ENCODE measurements around the gene SEC24B.

DNA sequence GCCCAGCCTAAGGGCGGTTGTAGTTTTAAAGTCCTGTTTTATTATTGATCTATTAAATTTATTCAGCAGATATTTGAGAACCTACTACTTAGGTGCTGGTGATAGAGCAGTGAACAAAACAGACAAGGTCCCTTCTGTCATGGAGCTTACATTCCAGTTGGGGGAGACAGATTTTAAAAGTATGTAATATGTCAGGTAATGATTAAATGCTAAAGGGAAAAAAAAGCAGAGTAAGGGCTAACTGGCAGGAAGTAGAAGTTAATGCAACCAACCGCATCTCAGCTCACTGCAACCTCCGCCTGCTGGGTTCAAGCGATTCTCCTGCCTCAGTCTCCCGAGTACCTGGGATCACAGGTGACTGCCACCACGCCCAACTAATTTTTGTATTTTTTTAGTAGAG lies 118.6 kb downstream of the SEC24B start:
- TF ChIP-seq, protein P1, sequence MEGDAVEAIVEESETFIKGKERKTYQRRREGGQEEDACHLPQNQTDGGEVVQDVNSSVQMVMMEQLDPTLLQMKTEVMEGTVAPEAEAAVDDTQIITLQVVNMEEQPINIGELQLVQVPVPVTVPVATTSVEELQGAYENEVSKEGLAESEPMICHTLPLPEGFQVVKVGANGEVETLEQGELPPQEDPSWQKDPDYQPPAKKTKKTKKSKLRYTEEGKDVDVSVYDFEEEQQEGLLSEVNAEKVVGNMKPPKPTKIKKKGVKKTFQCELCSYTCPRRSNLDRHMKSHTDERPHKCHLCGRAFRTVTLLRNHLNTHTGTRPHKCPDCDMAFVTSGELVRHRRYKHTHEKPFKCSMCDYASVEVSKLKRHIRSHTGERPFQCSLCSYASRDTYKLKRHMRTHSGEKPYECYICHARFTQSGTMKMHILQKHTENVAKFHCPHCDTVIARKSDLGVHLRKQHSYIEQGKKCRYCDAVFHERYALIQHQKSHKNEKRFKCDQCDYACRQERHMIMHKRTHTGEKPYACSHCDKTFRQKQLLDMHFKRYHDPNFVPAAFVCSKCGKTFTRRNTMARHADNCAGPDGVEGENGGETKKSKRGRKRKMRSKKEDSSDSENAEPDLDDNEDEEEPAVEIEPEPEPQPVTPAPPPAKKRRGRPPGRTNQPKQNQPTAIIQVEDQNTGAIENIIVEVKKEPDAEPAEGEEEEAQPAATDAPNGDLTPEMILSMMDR (IDR thresholded peaks at IDR 0.05; ENCODE audit: low read depth, low read length, missing input control): no peak
- no peak for TF ChIP-seq JUND (IDR thresholded peaks at IDR 0.05)
- TF ChIP-seq, protein P2, sequence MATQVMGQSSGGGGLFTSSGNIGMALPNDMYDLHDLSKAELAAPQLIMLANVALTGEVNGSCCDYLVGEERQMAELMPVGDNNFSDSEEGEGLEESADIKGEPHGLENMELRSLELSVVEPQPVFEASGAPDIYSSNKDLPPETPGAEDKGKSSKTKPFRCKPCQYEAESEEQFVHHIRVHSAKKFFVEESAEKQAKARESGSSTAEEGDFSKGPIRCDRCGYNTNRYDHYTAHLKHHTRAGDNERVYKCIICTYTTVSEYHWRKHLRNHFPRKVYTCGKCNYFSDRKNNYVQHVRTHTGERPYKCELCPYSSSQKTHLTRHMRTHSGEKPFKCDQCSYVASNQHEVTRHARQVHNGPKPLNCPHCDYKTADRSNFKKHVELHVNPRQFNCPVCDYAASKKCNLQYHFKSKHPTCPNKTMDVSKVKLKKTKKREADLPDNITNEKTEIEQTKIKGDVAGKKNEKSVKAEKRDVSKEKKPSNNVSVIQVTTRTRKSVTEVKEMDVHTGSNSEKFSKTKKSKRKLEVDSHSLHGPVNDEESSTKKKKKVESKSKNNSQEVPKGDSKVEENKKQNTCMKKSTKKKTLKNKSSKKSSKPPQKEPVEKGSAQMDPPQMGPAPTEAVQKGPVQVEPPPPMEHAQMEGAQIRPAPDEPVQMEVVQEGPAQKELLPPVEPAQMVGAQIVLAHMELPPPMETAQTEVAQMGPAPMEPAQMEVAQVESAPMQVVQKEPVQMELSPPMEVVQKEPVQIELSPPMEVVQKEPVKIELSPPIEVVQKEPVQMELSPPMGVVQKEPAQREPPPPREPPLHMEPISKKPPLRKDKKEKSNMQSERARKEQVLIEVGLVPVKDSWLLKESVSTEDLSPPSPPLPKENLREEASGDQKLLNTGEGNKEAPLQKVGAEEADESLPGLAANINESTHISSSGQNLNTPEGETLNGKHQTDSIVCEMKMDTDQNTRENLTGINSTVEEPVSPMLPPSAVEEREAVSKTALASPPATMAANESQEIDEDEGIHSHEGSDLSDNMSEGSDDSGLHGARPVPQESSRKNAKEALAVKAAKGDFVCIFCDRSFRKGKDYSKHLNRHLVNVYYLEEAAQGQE (IDR thresholded peaks at IDR 0.05): no peak
- TF ChIP-seq, protein P3, sequence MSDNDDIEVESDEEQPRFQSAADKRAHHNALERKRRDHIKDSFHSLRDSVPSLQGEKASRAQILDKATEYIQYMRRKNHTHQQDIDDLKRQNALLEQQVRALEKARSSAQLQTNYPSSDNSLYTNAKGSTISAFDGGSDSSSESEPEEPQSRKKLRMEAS (IDR thresholded peaks at IDR 0.05): no peak
- TF ChIP-seq EGR1 (IDR thresholded peaks at IDR 0.05; ENCODE audit: low read depth in 2 of 2): no peak
- TF ChIP-seq RAD21 (IDR thresholded peaks at IDR 0.05): no peak

Data from liver (tissue), 3 donors.